AG09319 (cell line): ENCODE measurements around the gene CLPTM1L.
"Not testable (repeated sequence)": the region's sequence is repeated elsewhere in the genome, so short reads cannot be mapped to it uniquely, and the experiment has no call there.

Experiments
- DNase-seq: peaks from one replicate; pipeline ENCODE4 v3.0.0-alpha.2; 2010; ENCODE audit warnings: low read depth; ENCODE audit errors: extremely low read depth
- CTCF ChIP-seq: IDR thresholded peaks from 2 replicates; pipeline ENCODE4 v1.5.1; 2011; ENCODE audit warnings: low read depth, mild to moderate bottlenecking, inconsistent platforms, low read length, moderate library complexity

Gene CLPTM1L

GRCh38 chr5:1374679-1375055 lies 29.8 kb upstream of the CLPTM1L start:
- DNase-seq: no peak
- no peak for TF ChIP-seq CTCF

- no peak for DNase-seq
- no peak for TF ChIP-seq CTCF
Measured at GRCh38 chr5:1374030-1374678, 29.3 kb upstream of the CLPTM1L start.

- not testable (repeated sequence) for DNase-seq
Measured at GRCh38 chr5:1371972-1372342, 27.1 kb upstream of the CLPTM1L start.

- no peak for TF ChIP-seq CTCF
- no peak for DNase-seq
Measured at GRCh38 chr5:1371218-1371971, 26.5 kb upstream of the CLPTM1L start.

GRCh38 chr5:1370006-1370405 lies 25.1 kb upstream of the CLPTM1L start:
- no peak for TF ChIP-seq CTCF

GRCh38 chr5:1368756-1369155 lies 23.9 kb upstream of the CLPTM1L start:
- no peak for DNase-seq
- TF ChIP-seq CTCF: no peak

More at GRCh38 chr5:1370006-1370405, 25.1 kb upstream of the CLPTM1L start:
- no peak for DNase-seq

- no peak for DNase-seq
- TF ChIP-seq CTCF: no peak
Measured at GRCh38 chr5:1368236-1368635, 23.3 kb upstream of the CLPTM1L start.

GRCh38 chr5:1367149-1367548 lies 22.2 kb upstream of the CLPTM1L start:
- no peak for TF ChIP-seq CTCF
- DNase-seq: no peak
